ENCODE data around the gene NLRX1.
"Not testable (repeated sequence)": the region's sequence is repeated elsewhere in the genome, so short reads cannot be mapped to it uniquely, and the experiment has no call there.

Gene NLRX1

DNA sequence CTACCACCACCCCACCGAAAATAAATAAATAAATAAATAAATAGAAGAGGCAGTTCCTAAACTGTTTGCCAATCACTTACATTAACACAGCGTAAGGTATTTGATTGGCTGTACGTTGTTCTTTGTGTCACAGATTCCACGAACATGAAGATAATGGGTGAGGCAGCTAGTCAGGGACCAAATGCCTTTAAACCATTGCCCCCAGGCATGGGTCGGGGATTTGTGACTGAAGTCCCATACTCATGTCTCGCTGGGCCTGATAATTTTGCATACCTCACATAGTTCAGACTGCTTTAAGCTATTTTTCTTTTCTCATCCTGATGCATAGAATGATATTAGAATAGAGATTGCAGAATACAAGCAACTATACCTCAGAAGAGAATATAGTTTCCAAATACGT is 34.0 kb downstream of the NLRX1 start:
- DNase-seq (ENCODE audit: low read depth, low spot score) = no peak
- H3K4me3 ChIP-seq (ENCODE audit: low read length) = no peak overlapping the region

DNA sequence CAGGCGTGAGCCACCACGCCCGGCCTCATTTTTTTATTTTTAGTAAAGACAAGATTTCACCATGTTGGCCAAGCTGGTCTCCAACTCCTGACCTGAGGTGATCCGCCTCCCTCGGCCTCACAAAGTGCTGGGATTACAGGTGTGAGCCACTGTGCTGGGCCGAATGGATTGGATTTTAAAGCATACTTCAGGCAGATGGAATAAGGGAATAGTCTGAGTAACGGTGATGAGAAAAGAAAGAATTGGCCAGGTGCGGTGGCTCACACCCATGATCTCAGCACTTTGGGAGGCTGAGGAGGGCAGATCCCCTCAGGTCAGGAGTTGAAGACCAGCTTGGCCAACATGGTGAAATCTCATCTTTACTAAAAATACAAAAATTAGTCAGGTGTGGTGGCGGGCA is 35.5 kb downstream of the NLRX1 start:
- H3K4me3 ChIP-seq (ENCODE audit: low read length) = no peak overlapping the region
- no peak for DNase-seq (ENCODE audit: low read depth, low spot score)

- DNase-seq (ENCODE audit: low read depth, low spot score) = no peak
- H3K4me3 ChIP-seq (ENCODE audit: low read length) = peak overlapping the region; percentile 68; the same call in 1 of the 2 replicates
Measured at GRCh38 chr11:119205080-119205479, 36.6 kb downstream of the NLRX1 start.

GRCh38 chr11:119205574-119206510 is 37.3 kb downstream of the NLRX1 start, which contains the start of gene CBL:
Gene CBL, plus strand, starts transcription at chr11:119206339. Its CDS starts 79 bp downstream, at chr11:119206418.
- DNase-seq (ENCODE audit: low read depth, low spot score) = peak; percentile 86
- H3K4me3 ChIP-seq (ENCODE audit: low read length) = peak within 1 kb of the TSS; percentile 68

DNA sequence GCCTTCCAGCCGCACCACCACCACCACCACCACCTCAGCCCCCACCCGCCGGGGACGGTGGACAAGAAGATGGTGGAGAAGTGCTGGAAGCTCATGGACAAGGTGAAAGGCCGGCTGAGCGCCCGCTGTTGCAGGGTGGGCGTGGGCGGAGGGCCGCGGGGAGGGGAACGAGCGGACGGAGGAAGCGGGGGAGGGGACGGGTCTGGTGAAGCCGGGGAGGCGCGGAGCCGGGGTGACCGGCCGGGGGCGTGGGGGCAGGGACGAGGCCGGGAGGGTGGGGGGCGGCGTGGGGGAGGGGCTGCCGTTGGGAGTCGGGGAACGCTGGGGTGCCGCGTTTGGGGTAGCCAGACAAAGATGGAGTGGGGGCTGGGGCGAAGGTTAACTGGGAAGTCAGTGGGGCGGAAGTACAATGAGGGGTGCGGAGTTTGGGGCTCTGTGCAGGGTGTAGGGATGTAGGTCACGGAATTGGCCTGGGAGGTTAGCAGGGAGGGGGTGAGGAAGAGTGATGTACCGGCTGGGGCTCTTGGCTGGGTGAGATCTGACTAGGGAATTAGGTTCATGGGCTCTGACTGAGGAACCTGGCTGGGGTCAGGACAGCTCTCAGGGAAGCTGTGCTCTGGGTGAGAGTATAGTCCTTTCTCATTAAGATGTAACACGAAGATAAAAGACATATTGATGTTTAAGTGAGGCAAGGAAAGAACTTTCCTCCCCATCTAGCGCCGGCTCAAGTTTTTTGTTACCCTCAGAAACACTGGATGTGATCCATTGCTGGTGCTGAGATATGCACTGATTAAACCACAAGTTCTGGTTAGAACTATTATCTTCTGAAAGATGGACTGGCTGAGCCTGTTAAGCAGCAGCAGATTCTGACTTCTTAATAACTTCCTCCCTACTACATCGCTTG is 38.2 kb downstream of the NLRX1 start:
- H3K4me3 ChIP-seq (ENCODE audit: low read length) = peak overlapping the region; percentile 68
- no peak for DNase-seq (ENCODE audit: low read depth, low spot score)

- peak overlapping the region; percentile 68 for H3K4me3 ChIP-seq (ENCODE audit: low read length)
- DNase-seq (ENCODE audit: low read depth, low spot score) = no peak
Measured at GRCh38 chr11:119207415-119207960, 39.0 kb downstream of the NLRX1 start.

GRCh38 chr11:119209186-119209585 is 40.7 kb downstream of the NLRX1 start:
- no peak for DNase-seq (ENCODE audit: low read depth, low spot score)
- no peak overlapping the region for H3K4me3 ChIP-seq (ENCODE audit: low read length)

DNA sequence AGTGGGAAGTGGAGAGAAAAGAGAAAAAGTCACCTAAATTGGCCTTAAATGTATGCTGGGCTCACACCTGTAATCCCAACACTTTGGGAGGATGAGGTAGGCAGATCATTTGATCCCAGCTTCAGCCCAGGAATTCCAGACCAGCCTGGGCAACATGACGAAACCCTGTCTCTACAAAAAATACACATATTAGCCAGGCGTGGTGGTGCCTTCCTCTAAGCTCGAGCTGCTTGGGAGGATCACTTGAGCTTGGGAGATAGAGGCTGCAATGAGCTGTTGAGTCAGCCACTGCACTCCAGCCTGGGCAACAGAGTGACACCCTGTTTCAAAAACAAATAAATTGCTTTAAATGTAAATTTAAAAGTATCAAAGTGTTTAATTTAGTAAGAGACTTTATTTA is 41.5 kb downstream of the NLRX1 start:
- H3K4me3 ChIP-seq (ENCODE audit: low read length) = no peak overlapping the region
- no peak for DNase-seq (ENCODE audit: low read depth, low spot score)

DNA sequence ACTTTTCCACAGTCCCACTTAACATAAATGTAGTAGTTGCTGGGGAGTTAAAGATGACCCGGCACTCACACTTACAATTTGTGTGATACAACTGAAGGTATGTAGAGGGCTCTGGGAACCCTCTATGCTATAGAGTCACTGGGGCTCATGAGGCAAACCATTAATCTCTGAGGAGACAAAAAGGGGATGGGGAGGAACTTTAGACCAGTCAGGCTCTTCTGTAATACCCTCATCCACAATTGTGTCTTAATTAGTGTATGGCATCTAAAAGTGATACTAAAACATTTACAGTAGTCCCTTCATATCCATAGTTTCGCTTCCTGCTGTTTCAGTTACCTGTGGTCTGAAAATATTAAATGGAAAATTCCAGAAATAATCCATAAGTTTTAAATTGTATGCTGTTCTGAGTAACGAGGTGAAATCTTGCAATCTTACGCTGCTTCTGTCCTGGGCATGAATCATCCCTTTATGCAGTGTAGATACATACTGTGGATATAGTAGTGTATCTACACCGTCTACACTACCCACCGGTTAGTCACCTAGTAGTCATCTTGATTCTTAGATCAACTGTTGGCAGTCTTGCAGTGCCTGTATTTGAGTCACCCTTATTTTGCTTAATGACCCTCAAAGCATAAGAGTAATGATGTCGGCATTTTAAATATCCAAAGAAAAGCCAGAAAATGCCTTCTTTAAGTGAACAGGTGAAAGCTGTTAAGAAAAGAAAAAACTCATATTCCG is 49.8 kb downstream of the NLRX1 start:
- DNase-seq (ENCODE audit: low read depth, low spot score) = no peak
- no peak overlapping the region for H3K4me3 ChIP-seq (ENCODE audit: low read length)

DNA sequence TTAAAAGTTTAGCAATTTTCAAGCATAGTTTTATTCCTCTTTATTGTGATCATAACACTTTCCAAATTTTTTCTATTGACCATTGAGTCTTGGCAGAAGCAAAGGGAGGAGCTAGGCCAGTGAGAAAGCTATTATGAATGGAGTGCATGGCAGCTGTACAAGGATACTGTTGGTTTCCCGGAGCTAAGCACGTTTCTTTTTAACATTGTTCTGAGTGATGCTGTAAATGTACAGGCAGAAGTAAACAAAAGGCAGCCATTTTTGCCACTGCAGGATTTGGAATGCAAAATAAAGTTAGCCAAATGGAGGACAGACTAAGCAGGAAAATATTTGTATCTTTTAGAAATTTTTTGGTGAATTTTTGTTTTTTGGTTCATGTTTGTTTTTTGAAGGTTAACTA is 53.8 kb downstream of the NLRX1 start:
- DNase-seq (ENCODE audit: low read depth, low spot score) = no peak
- H3K4me3 ChIP-seq (ENCODE audit: low read length) = no peak overlapping the region

DNA sequence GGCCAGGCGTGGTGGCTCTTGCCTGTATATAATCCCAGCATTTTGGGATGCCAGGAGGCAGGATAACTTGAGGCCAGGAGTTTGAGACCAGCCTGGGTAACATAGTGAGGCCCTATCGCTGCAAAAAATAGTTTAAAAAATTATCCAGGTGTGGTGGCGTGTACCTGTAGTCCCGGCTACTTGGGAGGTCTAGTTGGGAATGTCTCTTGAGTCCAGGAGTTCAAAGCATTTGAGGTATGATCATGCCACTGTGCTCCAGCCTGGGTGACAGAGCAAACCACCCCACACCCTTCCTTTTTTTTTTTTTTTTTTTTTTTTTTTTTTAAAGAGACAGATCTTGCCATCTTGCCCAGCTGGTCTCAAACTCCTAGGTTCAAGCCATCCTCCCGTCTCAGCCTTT is 54.4 kb downstream of the NLRX1 start:
- no peak overlapping the region for H3K4me3 ChIP-seq (ENCODE audit: low read length)
- DNase-seq (ENCODE audit: low read depth, low spot score) = no peak

- DNase-seq (ENCODE audit: low read depth, low spot score) = no peak
- no peak overlapping the region for H3K4me3 ChIP-seq (ENCODE audit: low read length)
Measured at GRCh38 chr11:119223856-119224255, 55.3 kb downstream of the NLRX1 start.

GRCh38 chr11:119228535-119229287 is 60.2 kb downstream of the NLRX1 start:
- not testable (repeated sequence) for DNase-seq (ENCODE audit: low read depth, low spot score)

GRCh38 chr11:119229288-119229672 is 60.8 kb downstream of the NLRX1 start:
- peak overlapping the region; percentile 2; the same call in 1 of the 2 replicates for H3K4me3 ChIP-seq (ENCODE audit: low read length)
- DNase-seq (ENCODE audit: low read depth, low spot score) = no peak

More at GRCh38 chr11:119228535-119229287, 60.2 kb downstream of the NLRX1 start:
- H3K4me3 ChIP-seq (ENCODE audit: low read length) = peak overlapping the region; percentile 2; the same call in 1 of the 2 replicates

DNA sequence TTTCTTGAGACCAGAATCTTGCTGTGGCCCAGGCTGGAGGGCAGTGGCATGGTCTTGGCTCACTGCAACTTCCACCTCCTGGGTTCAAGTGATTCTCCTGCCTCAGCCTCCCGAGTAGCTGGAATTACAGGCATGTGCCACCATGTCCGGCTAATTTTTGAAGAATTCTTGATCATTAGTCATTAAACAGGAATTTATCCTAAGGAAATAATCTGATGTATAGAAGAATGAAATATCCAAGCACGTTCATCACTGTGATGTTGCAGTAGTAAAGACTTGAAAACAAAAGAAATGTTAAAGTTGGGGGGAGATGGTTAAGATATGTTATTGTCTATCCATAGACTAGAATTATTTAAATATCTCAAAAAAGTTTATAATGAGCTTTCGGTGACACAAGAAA is 61.2 kb downstream of the NLRX1 start:
- no peak overlapping the region for H3K4me3 ChIP-seq (ENCODE audit: low read length)
- DNase-seq (ENCODE audit: low read depth, low spot score) = no peak

Measured in Jurkat, Clone E6-1 (cell line).